ENCODE data around the gene EPS8L1. TPM values are rescaled to one million over a fixed set of nuclear protein-coding genes. Genes with fewer than 3 reads are reported as not detected.
"Not testable (repeated sequence)": the region's sequence is repeated elsewhere in the genome, so short reads cannot be mapped to it uniquely, and the experiment has no call there.

The EPS8L1 gene
- polyA plus RNA-seq, 1 donor from 2014 or later: 25.5 TPM

- no peak overlapping the region for H3K9ac ChIP-seq (ENCODE audit: low read length)
- no peak overlapping the region for H3K4me3 ChIP-seq (ENCODE audit: low read length)
- H3K9me2 ChIP-seq (ENCODE audit: insufficient read depth, low read length): no peaks in the 10 kb centered on the region
- no peaks in the 10 kb centered on the region for H3F3A ChIP-seq (ENCODE audit: insufficient read depth, low read length, poor library complexity, severe bottlenecking)
- H2AFZ ChIP-seq (ENCODE audit: low read depth, low read length): no peak overlapping the region
- no peaks in the 10 kb centered on the region for H3K9me3 ChIP-seq (ENCODE audit: low read length)
- no peak overlapping the region for H3K27ac ChIP-seq (ENCODE audit: low read length)
- TF ChIP-seq POLR2AphosphoS5 (IDR thresholded peaks at IDR 0.05): no peak
- H4K20me1 ChIP-seq (ENCODE audit: insufficient read depth): no peaks in the 10 kb centered on the region
- no peaks in the 10 kb centered on the region for H3K27me3 ChIP-seq (ENCODE audit: insufficient read depth, low read depth, low read length)
- no peak overlapping the region for H3K4me2 ChIP-seq (ENCODE audit: low read length)
- H3K36me3 ChIP-seq (ENCODE audit: insufficient read depth, low read length): no peaks in the 10 kb centered on the region
- H3K79me2 ChIP-seq (replicated peaks; ENCODE audit: insufficient read depth, low read length): no peaks in the 10 kb centered on the region
Measured at GRCh38 chr19:55031178-55031577, 44.5 kb upstream of the EPS8L1 start.

GRCh38 chr19:55032170-55032800, 43.4 kb upstream of the EPS8L1 start:
- Histone ChIP-seq H3K9me3 (ENCODE audit: low read length) (no peaks in the 10 kb centered on the region), H3F3A (ENCODE audit: insufficient read depth, low read length, poor library complexity, severe bottlenecking) (no peaks in the 10 kb centered on the region), H3K27me3 (ENCODE audit: insufficient read depth, low read depth, low read length) (no peaks in the 10 kb centered on the region), H4K20me1 (ENCODE audit: insufficient read depth) (no peaks in the 10 kb centered on the region), H3K9ac (ENCODE audit: low read length) (no peak overlapping the region), H3K79me2 (replicated peaks; ENCODE audit: insufficient read depth, low read length) (no peaks in the 10 kb centered on the region), H3K27ac (ENCODE audit: low read length) (no peak overlapping the region), H3K4me2 (ENCODE audit: low read length) (no peak overlapping the region), H3K36me3 (ENCODE audit: insufficient read depth, low read length) (no peaks in the 10 kb centered on the region), H3K9me2 (ENCODE audit: insufficient read depth, low read length) (no peaks in the 10 kb centered on the region), H2AFZ (ENCODE audit: low read depth, low read length) (no peak overlapping the region), H3K4me3 (ENCODE audit: low read length) (no peak overlapping the region)
- TF ChIP-seq POLR2AphosphoS5 (IDR thresholded peaks at IDR 0.05): no peak
- no peak for TF ChIP-seq TAF1 (IDR thresholded peaks at IDR 0.05; ENCODE audit: low read depth)
- no peak for TF ChIP-seq EP300 (conservative IDR thresholded peaks at IDR 0.05; ENCODE audit: poor library complexity, severe bottlenecking)
- TF ChIP-seq MXI1 (conservative IDR thresholded peaks at IDR 0.05; ENCODE audit: poor library complexity, severe bottlenecking): no peak
- no peak for TF ChIP-seq CTCF (IDR thresholded peaks at IDR 0.05; ENCODE audit: poor library complexity, severe bottlenecking)
- no peak for TF ChIP-seq RAD21 (conservative IDR thresholded peaks at IDR 0.05)
- no peak for TF ChIP-seq EZH2 (IDR thresholded peaks at IDR 0.05; ENCODE audit: borderline replicate concordance, insufficient read depth, low read length, poor library complexity, severe bottlenecking)

- H3K9me3 ChIP-seq (ENCODE audit: low read length); H3K9ac ChIP-seq (ENCODE audit: low read length); H3K36me3 ChIP-seq (ENCODE audit: insufficient read depth, low read length); H3K9me2 ChIP-seq (ENCODE audit: insufficient read depth, low read length); H3K27me3 ChIP-seq (ENCODE audit: insufficient read depth, low read depth, low read length); H3F3A ChIP-seq (ENCODE audit: insufficient read depth, low read length, poor library complexity, severe bottlenecking); H2AFZ ChIP-seq (ENCODE audit: low read depth, low read length); H3K27ac ChIP-seq (ENCODE audit: low read length); H4K20me1 ChIP-seq (ENCODE audit: insufficient read depth); H3K79me2 ChIP-seq (replicated peaks; ENCODE audit: insufficient read depth, low read length); H3K4me3 ChIP-seq (ENCODE audit: low read length); H3K4me2 ChIP-seq (ENCODE audit: low read length): not testable (repeated sequence)
Measured at GRCh38 chr19:55032976-55033643, 42.6 kb upstream of the EPS8L1 start.

GRCh38 chr19:55034751-55035150, 40.9 kb upstream of the EPS8L1 start:
- Histone ChIP-seq H3K27me3 (ENCODE audit: insufficient read depth, low read depth, low read length) (no peaks in the 10 kb centered on the region), H4K20me1 (ENCODE audit: insufficient read depth) (no peaks in the 10 kb centered on the region), H3K4me2 (ENCODE audit: low read length) (no peak overlapping the region), H3F3A (ENCODE audit: insufficient read depth, low read length, poor library complexity, severe bottlenecking) (no peaks in the 10 kb centered on the region), H3K9me3 (ENCODE audit: low read length) (no peaks in the 10 kb centered on the region), H2AFZ (ENCODE audit: low read depth, low read length) (no peak overlapping the region), H3K27ac (ENCODE audit: low read length) (no peak overlapping the region), H3K36me3 (ENCODE audit: insufficient read depth, low read length) (no peaks in the 10 kb centered on the region), H3K79me2 (replicated peaks; ENCODE audit: insufficient read depth, low read length) (no peaks in the 10 kb centered on the region), H3K4me3 (ENCODE audit: low read length) (no peak overlapping the region), H3K9ac (ENCODE audit: low read length) (no peak overlapping the region), H3K9me2 (ENCODE audit: insufficient read depth, low read length) (no peaks in the 10 kb centered on the region)
- no peak for TF ChIP-seq RAD21 (conservative IDR thresholded peaks at IDR 0.05)
- no peak for TF ChIP-seq EZH2 (IDR thresholded peaks at IDR 0.05; ENCODE audit: borderline replicate concordance, insufficient read depth, low read length, poor library complexity, severe bottlenecking)
- no peak for TF ChIP-seq TAF1 (IDR thresholded peaks at IDR 0.05; ENCODE audit: low read depth)
